GM18507 (cell line): ENCODE results near the gene DKK2.
"Not testable (repeated sequence)": the region's sequence is repeated elsewhere in the genome, so short reads cannot be mapped to it uniquely, and the experiment has no call there.

Source experiments
- DNase-seq: peaks from one replicate; pipeline ENCODE4 v3.0.0; 2011; ENCODE audit warnings: low read depth; ENCODE audit not compliant: insufficient read length; ENCODE audit errors: extremely low spot score
- FAIRE-seq: peaks from 2 replicates; lab custom pipeline; 2011; peaks lifted over from hg19 to GRCh38; lab: Jason Lieb, UNC

Gene DKK2

GRCh38 chr4:106941841-106942240 lies 94.3 kb downstream of the DKK2 start:
- no peak for FAIRE-seq
- no peak for DNase-seq

- no peak for FAIRE-seq
- no peak for DNase-seq
Measured at GRCh38 chr4:106930522-106930921, 105.6 kb downstream of the DKK2 start.

- no peak for FAIRE-seq
- DNase-seq: no peak
Measured at GRCh38 chr4:106929248-106929647, 106.9 kb downstream of the DKK2 start.

- no peak for FAIRE-seq
- no peak for DNase-seq
Measured at GRCh38 chr4:106914223-106914622, 121.9 kb downstream of the DKK2 start.

GRCh38 chr4:106909486-106910188 lies 126.5 kb downstream of the DKK2 start:
- no peak for FAIRE-seq

GRCh38 chr4:106908049-106908448 lies 128.1 kb downstream of the DKK2 start:
- FAIRE-seq, DNase-seq: not testable (repeated sequence)

More at GRCh38 chr4:106909486-106910188, 126.5 kb downstream of the DKK2 start:
- no peak for DNase-seq

- no peak for DNase-seq
- FAIRE-seq: no peak
Measured at GRCh38 chr4:106907216-106907615, 128.9 kb downstream of the DKK2 start.

GRCh38 chr4:106906728-106907127 lies 129.4 kb downstream of the DKK2 start:
- DNase-seq (no peak), FAIRE-seq (no peak)

GRCh38 chr4:106898621-106899230 lies 137.4 kb downstream of the DKK2 start:
- DNase-seq: no peak
- peak; percentile 71 for FAIRE-seq

GRCh38 chr4:106893903-106894302 lies 142.2 kb downstream of the DKK2 start:
- FAIRE-seq: no peak
- DNase-seq: no peak

- no peak for DNase-seq
- no peak for FAIRE-seq
Measured at GRCh38 chr4:106893395-106893881, 142.7 kb downstream of the DKK2 start.

GRCh38 chr4:106892786-106893185 lies 143.3 kb downstream of the DKK2 start:
- DNase-seq (no peak), FAIRE-seq (no peak)

GRCh38 chr4:106875340-106875739 lies 160.8 kb downstream of the DKK2 start:
- FAIRE-seq (no peak), DNase-seq (no peak)
